Measurements from ENCODE around the gene TM2D1.
A peak's percentile ranks its signal among the peaks of the same experiment; 100 is the strongest.
"Not testable (repeated sequence)": the region's sequence is repeated elsewhere in the genome, so short reads cannot be mapped to it uniquely, and the experiment has no call there.

Gene TM2D1

DNA sequence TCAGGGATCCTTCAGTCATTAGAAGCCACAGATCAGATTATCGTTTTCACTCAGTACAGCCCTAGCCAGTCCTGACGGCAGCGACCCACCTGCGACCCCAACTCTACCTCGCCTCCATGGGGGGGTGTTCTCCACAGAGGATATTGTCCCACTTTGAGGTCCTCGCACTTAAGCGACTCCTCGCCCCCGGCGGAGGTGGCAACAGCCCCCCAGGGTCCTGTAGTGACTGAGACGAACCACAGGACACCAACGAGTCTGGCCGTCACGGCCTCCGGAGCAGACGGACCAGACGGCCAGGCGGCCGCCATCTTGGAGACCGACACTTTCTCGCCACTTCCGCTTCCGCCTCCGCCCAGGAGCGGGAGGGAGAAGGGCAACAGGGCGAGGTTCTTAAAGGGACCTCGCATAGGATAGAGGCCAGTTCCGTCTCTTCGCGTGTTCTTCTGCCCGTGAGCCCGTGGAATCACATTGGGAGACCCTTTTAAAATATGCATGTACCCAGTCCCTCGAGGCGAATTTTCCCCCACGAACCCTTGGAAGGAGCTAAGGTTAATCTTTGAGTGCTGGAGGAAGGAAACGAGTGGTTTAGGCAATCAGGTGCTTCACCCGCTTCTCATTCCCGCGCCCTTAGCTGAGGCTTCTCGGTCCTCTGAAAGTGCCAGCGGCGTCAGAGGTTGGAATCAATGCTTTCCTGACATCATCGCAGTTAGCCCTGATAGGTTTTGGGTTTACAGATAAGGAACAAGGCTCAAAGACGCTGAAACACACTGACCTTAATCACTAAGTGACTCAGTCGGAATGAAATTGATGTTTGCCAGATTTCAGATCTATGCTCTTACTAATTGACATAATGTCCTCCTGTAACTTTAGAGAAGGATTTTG lies at the start of gene TM2D1:
TM2D1 (minus strand) TSS at position 329 of the 882 bp plus-strand sequence; CDS start at position 308, 21 bp downstream.
- DNase-seq, result peak; percentile 87

DNA sequence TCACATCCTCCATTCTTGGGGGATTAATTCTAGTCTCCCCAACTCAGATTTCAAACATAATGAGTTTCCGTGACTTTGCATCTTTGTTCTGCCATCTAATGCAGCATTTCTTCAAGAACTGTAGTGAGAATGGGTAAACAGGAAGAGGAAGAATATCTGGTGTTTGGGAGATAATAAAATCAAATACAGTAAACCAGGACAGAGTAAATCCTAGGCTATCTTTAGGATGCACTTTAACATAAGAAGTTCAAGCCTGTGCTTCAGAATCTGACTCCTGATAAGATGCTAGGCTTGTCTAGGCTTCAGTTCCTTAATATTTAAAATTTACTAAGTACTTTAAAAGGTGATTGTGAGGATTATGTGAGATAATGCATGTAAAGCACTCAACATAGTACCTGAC lies 45.2 kb upstream of the TM2D1 start:
- DNase-seq, result no peak

DNA sequence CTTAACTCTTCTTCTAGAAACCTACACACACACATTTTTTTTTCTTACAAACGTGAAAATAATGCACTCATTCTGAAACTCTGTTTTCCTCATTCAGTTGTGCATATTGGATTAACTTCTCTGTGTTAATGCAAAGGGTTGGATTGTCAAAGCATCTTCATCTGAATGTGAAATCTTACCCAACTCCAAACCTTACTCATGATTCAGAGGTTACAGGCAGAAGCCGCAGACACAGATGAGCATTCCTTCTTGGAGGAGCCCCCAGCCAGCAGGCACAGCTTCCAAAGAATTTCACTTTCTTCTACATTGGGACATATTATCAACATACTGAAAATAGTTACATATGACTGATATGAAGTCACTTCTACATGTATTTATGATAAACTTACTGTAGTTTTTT lies 33.0 kb upstream of the TM2D1 start:
- DNase-seq, result no peak

DNA sequence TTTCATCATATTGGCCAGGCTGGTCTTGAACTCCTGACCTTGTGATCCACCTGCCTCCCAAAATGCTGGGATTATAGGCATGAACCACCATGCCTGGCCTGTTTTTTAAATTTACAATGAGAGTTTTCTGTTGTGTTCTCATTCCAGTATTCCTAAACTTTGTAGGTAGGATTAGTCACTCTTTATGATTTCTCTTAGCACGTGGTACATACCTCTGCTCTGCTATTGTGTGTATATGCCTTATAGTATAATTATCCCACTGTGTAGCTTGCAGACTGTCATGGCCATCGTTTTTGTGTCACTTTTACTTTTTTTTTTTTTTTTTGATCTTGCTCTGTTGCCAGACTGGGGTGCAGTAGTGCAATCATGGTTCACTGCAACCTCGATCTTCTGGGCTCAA lies 31.8 kb upstream of the TM2D1 start:
- DNase-seq, result no peak

DNA sequence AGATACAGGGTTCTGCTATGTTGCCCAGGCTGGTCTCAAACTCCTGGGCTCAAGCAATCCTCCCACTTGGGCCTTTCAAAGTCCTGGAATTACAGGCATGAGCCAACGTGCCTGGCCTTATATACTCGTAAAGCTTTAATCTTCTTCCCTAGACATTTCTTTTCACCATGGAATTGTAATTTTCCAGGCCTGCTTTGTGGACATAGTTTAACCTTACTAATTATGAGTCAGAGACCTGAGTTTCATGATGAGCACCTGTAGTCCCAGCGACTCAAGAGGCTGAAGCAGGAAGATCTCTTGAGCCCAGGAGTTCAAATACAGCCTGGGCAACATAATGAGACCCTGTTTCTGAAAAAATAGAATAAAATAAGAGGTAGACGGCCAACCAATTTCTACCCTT lies 29.6 kb upstream of the TM2D1 start:
- no peak for DNase-seq

DNA sequence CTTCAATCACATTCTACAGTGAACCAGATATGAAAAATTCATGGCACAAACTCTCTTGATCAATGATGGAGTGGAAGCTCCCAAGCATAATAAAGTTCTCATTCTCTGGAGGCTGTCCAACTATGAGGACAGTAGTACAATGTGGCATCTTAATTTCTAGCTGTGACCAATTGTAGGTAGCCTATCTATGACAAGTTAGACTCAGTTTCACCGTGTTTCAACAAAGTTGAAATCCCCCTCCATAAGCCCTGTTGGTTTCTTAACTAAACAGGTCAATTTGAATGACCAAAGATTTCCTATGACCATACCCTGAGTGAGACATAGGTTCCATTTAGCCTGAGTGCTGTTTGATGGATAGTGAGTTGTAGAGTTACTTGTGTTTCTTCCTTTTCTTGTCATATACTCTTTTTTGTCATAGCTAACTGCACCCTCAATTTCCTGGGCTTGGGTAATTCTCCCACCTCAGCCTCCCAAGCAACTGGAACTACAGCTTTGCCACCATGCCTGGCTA lies 29.1 kb upstream of the TM2D1 start:
- no peak for DNase-seq

DNA sequence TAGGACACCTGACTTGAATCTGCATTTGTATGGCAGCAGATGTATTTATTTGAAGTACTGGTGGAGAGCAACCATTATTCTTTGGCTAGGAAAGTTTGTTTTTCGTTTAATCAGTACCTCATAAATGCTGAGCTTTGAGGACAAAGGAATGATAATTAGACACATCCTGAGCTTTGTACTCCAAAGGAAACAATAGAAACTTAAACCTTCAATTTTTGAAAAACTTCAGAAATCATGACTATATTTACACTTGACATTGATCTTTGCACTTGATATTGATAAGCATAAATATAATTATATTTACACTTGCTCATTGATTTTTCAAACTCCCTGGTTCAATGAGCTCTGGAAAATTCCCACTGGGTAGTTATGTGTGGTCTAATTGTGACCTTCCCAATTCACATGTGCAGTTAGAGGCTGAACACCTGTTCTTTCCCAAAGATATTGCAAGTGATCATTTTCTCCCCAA lies 28.0 kb upstream of the TM2D1 start:
- no peak for DNase-seq

DNA sequence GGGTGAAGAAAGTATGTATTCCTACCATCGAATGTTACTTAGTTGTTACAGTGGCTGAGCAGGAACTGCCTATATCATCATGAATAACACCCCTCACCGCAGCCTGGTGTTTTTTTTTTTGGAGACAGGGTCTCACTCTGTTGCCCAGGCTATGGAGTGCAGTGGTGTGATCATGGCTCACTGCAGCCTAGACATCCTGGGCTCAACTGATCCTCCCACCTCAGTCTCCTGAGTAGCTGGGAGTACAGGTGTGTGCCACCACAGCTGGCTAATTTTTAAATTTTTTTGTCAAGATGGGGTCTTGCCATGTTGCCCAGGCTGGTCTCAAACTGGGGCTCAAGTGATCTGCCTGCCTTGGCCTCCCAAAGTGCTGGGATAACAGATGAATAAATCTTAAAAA lies 24.6 kb upstream of the TM2D1 start:
- DNase-seq, result no peak

DNA sequence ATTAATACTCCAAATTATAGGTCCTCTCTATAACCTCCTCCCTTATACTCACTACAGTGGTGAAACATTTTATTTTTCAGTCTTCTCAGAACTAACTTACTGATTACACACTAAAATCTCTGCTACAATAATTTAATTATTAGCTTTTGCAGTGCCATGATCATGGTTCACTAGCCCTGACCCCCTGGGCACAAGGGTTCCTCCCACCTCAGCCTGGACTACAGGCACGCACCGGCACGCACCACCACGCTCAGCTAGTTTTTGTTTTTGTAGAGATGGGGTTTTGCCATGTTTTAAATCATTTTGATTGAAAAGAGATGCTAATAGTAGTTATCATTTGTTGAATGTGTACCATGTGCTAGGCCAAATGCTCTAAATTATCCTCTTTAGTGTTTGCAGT lies 23.6 kb upstream of the TM2D1 start:
- DNase-seq, result no peak

DNA sequence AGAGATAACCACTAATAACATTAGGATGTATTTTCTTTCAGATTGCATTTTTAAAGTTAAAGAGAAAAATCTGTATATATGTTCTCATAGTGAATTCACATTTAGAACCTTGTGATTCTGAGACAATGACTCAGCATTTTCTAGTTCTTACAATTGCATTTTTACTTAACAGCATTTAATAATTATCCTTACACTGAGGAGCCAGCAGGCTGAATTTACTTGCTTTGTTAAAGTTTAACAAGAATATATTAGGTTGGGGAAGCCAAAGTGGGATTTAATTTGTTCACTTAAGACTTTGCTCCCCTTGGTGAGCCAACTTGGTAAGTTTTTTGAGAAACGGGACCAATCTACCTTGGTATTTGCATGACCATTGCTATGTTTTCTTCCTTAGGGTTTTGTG lies 21.9 kb upstream of the TM2D1 start:
- DNase-seq, result no peak

DNA sequence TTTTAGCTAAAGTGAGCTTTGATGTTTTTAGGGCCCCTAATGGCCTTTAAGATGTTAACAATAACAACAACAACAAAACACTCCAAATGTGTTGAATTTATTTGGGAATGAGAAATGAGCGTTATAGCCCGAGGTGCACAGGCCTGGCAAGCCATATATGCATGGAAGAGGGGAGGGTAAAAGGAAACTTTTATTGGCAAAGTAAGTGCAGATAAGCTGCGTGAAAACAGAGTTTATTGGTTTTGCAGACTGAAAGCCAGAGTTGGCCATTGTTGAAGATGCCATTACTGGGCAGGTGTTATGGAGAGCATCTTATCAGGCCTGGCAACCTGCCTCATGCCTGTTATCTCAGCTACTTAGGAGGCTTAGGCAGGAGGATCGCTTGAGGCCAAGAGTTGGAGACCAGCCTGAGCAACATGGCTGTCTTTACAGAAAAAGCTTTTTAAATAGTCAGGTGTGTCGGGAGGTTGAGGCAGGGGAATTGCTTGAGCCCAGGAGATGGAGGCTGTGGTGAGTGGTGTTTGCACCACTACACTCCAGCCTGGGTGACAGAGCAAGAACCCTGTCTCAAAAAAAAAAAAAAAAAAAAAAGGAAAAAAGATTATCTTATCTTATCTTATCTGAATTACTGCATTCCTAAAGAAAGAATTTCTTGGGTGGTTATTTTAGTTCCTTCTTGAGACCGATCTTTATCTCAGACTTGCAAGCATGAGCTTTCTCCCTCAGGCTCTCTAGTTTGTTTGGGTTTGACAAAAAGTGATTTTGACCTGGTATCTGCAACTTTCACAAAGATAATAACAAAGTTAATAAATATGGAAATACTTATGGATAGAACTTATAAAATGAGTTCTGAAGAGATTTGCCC lies 19.0 kb upstream of the TM2D1 start:
- no peak for DNase-seq

DNA sequence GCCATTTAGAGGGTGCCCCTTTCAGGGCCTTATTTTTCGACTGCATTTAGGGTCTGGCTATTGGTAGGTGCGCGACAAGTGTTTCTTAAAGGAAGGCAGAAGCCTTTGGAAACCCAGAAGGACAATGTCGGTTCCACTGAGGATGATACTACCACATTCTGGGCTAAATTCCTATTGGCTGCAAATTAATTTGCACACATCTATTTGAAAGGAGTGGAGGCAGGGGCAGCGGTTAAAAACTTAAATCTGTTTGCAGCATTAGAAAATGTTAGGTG lies 18.4 kb upstream of the TM2D1 start:
- DNase-seq, result no peak

DNA sequence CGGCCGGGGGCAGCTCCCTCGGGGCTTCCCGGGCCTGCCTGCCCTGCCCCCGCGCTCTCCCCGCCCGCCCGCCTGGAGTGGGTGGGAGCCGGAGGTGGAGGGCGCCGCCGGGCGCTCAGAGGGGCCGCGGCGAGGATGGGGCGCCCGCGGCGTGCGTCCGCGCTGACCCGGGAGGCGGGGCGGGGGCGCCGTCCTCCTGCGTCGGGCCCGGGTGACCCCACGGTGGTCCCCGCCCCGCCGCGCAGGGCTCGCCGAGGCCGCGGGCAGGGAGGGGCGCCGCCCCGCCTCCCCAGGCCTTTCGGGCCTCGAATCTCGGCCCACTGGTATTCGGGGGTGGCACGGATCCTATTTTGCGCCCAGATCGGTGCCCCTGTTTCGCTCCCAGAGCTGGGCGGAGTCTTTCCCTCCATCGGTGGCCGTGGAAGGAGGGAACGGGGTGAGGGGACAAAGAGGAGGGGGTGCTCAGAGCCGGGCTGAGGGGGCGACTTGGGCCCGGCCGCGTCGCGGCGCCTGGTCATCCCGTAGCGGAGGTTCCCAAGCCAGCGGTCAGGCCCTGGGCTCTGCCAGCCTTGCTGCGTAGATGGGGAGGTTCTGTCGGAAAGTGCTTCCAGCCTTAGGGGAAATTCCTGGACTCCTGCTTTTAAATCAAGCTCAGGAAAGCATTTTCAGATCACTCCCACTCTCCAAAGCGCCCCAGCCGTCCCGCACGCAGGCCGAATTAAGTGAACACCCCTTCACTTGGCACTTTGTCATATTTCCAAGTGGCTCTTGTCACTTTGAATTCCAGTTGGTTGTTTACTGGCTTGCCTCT lies 17.9 kb upstream of the TM2D1 start:
- DNase-seq, result no peak

DNA sequence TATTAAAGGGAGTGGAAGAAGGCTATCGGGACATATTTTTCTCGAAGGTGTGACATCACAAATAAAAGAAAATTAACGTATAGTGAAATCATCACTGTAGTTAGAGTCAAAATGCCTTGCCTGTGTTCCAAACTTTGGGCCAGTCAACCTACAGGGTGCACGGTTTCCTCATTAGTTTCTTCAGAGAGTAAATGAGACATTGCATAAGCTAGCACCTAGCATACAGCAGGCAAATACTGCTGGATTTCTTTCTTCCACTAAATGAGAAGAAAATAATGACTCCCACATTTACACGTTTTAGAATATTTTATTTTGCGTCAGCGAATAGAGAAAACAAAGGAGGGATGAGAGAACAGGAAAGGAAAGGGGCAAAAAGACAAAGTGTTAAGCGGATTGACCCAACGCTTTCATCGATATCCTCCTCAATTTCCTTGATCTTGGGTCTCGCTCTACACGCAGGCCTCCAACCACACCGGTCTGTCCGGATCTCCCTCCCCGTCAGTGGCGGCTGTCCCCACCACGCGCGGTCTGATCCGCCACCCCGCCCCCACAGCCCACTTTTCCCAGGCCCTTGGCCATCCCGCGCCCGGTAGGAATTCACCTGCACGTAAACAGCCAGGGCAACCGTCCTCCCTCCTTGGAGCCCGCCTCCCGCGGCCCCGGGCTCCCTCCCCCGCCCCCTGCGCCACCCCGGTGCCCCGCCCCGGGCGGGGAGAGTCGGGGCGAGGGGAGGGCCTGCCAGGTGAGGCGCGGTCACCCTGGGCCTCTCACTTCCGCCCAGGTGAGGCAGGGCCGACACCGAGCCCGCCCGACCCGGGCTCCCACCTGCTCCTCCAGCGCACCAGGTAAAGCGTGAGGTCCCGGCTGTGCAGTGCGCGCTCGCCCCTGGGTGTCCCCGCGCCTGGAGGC lies 17.0 kb upstream of the TM2D1 start, which contains the start of gene PATJ:
PATJ (plus strand) TSS at position 770 of the 909 bp plus-strand sequence. CDS start 20,413 bp downstream, outside the sequence.
- DNase-seq, result peak; percentile 37

DNA sequence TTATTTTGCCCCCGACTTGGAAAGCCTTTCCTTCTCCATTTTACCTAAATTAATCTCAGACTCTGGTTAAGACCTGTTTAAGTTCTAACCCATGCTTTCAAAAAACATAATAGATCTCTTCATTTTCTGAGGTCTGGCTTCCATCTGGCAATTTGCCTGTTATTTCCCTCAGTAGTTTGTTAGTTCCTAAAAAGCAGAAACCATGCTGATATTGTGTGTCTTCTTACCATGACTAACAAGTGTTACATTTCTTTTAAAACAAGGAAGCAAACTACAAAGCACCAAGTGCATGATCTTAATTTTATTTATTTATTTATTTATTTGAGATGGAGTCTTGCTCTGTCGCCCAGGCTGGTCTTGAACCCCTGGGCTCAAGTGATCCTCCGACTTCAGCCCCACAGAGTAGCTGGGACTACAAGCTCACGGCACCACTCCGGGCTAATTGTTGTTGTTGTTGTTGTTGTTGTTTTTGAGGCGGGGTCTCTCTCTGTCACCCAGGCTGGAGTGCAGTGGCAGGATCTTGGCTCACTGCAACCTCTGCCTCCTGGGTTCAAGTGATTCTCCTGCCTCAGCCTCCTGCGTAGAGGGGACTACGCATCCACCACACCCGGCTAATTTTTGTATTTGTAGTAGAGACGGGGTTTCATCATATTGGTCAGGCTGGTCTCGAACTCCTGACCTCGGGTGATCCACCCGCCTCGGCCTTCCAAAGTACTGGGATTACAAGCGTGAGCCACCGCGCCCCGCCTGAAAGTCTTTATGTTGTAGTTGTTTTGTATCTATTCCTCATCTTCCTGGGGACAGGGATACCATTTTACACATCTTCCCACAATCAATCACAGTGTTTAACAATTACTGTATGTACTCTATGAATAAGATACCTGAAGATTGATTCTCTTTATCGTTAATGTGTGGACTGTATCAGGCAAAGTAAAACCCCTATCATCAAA lies 16.1 kb upstream of the TM2D1 start:
- DNase-seq, result no peak

DNA sequence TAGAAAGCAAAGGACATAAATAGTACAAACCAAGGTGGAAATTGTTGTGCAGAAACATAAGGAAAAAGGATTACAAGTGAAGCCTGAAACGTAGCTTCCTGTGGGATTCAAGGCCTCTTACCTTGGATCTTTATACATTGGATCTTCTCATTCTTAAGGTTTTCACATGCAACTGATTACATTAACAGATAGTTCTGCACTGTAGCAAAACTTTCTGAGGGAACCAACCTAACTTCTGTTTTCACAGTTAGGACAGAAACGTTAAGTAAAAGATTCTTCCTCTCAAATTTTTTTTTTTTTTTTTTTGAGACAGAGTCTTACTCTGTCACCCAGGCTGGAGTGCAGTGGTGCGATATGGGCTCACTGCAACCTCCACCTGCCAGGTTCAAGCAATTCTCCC lies 7.8 kb upstream of the TM2D1 start:
- DNase-seq, result no peak

DNA sequence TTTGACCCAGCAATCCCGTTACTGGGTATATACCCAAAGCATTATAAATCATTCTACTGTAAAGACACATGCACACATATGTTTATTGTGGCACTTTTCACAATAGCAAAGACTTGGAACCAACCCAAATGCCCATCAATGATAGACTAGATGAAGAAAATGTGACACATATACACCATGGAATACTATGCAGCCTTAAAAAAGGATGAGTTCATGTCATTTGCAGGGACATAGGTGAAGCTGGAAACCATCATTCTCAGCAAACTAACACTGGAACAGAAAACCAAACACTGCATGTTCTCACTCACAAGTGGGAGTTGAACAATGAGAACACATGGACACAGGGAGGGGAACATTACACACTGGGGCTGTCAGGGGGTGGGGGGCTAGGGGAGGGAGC lies 5.7 kb upstream of the TM2D1 start:
- not testable (repeated sequence) for DNase-seq

DNA sequence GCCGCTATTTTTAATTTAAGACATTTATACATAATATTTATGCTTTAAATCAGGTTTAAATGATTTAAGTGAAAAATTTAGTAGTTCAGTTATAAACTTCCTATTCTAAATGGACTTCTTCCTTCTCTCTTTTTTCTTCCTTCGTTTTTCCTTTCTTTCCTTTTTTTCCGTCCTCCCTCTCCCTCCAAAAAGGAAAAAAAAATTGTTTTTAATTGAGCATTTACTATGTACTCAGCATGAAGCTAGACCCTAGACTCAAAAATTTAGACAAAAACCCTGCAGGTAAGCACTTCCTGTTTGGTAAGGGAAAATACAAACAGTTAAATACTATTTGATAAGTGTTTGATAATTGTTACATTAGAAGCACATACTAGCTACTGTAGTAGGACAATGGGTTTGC lies 2.6 kb upstream of the TM2D1 start:
- no peak for DNase-seq

DNA sequence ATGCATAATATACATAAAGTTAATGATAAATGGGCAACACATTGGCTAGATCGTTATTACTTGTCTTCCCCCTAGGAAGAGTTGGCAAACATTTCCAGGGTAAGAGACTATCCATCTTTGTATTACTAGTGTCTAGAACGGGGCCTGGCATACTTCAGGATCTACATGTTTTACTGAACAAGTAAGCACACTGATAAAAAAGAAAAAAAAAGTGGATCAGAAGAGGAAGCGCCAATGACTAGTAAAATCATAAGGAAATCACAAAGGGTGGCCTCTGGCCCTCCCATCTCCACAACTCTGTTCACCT lies 482 bp downstream of the TM2D1 start:
- no peak for DNase-seq

DNA sequence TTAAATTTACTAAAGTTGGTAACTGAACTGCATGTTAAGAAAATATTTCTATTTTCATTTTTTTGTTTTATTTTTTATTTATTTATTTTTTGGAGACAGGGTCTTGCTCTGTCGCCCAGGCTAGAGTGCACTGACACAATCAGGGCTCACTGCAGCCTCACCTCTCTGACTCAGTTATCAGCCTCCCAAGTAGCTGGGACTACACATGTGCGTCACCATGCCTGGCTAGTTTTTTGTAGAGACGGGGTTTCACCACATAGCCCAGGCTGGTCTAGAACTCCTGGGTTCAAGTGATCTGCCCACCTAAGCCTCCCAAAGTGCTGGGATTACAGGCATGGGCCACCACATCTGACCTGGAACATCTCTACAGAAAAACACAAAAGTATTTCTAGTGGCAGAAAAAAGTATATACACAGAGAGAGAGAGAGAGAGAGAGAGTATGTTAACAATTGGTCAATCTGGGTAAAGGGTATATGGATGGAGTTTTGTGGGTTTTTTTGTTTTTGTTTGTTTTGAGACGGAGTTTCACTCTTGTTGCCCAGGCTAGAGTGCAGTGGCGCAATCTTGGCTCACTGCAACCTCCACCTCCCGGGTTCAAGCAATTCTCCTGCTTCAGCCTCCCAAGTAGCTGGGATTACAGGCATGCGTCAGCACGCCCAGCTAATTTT lies 5.8 kb downstream of the TM2D1 start:
- DNase-seq, result not testable (repeated sequence)

Data from NCI-H1694 treated with DMSO at 0.1 percent for 48 hours (cell line).